Heart left ventricle (tissue), 13 donors: ENCODE data around the gene AR.

Experiments
- CTCF ChIP-seq, 12 donors: fragments of 200-600 bp; sonication (generic) in 4 of 12; IDR thresholded peaks; one replicate each; pipeline versions ENCODE4 v1.5.0 to v1.8.0; 2018 to 2022; ENCODE audit warnings: antibody characterized with exemption in 12 of 12, mild to moderate bottlenecking in 5 of 12
- POLR2A ChIP-seq, 2 donors: fragments of 450-650 bp; IDR thresholded peaks; one replicate each; pipeline ENCODE4 v1.6.1; 2017; ENCODE audit warnings: antibody characterized with exemption in 2 of 2, mild to moderate bottlenecking in 2 of 2, moderate library complexity in 2 of 2
- donor health status: ischemic (EF 13 %, LVEDD 7.1; RV severe dilation, severe dysfunction).
- donor health status: DM: no; HTN: yes; CAD: no.
- donor health status: DM: no; HTN: no; CAD: no.
- donor health status: ischemic (EF 25% LVEDD 6.9; RV normal size, moderate dysfunction).
- donor health status: ischemic (EF 25% LVEDD 5.7; RV mildly dilated, moderate dysfunction).
- donor health status: ischemic (EF 35%, LVEDD 5.7; RV mildly dilated, moderate dysfunction).
- donor health status: nonischemic (EF 11% LVEDD 7.7; RV severe dilation, severe dysfunction).
- donor health status: DM: yes; HTN: yes; CAD: no.
- donor health status: PGD.
- donor health status: ischemic (EF 29% LVEDD 5.4; RV normal size, mild dysfunction).
- donor health status: nonischemic (EF 23%, LVEDD 6.1; RV moderate dilation, normal function).

GRCh38 chrX:67574696-67575095, 30.9 kb downstream of the AR start:
- no peak for TF ChIP-seq POLR2A (IDR thresholded peaks at IDR 0.05)
- no peak for TF ChIP-seq CTCF (IDR thresholded peaks at IDR 0.05)
